Caco-2 (cell line): ENCODE data around the gene CEP112. TPM values are rescaled to one million over a fixed set of nuclear protein-coding genes. Genes with fewer than 3 reads are reported as not detected.

ENCODE experiments used
- BruUV-seq: library from RNA; stranded (reverse); fragments of 400-500 nt; replicated peaks from 2 replicates; lab custom pipeline; 2021; lab: Mats Ljungman, UMichigan
- CTCF ChIA-PET: fragments of 300-600 bp; sonication (Branson Sonifier 250); formaldehyde crosslinking; loops from one replicate; lab custom pipeline; 2022; ENCODE audit warnings: antibody characterized with exemption; lab: Charles Lee
- POLR2A ChIA-PET: fragments of 300-600 bp; sonication (Branson Sonifier 250); formaldehyde crosslinking; loops from one replicate; lab custom pipeline; 2022; ENCODE audit warnings: antibody characterized with exemption; lab: Charles Lee
- DNase-seq, 2 experiments: peaks; one replicate each; pipeline versions ENCODE4 v3.0.0 to v3.0.0-alpha.2; 2020 to 2022
- H3K27me3 ChIP-seq: replicated peaks from 2 replicates; pipeline ENCODE4 v1.6.0; 2011; ENCODE audit warnings: low read length; ENCODE audit not compliant: control insufficient read depth, insufficient read depth
- H3K36me3 ChIP-seq: 2 replicates; pipeline ENCODE4 v1.5.1; 2011; ENCODE audit warnings: low read length; ENCODE audit not compliant: control insufficient read depth, insufficient read depth
- H3K4me1 ChIP-seq: fragments of 250-450 bp; sonication (Bioruptor Pico); 2 replicates; pipeline ENCODE4 v1.5.1; 2020; ENCODE audit warnings: mild to moderate bottlenecking
- H3K4me3 ChIP-seq: 2 replicates; pipeline ENCODE4 v1.5.1; 2011; ENCODE audit warnings: low read depth, mild to moderate bottlenecking, control low read depth, low read length
- H3K9me3 ChIP-seq: fragments of 250-450 bp; sonication (Bioruptor Pico); 2 replicates; pipeline ENCODE4 v1.5.1; 2020; ENCODE audit warnings: mild to moderate bottlenecking, moderate library complexity
- H3K27ac Mint-ChIP-seq: one replicate; pipeline ENCODE4 v1.8.0; 2022; ENCODE audit warnings: mixed read lengths; ENCODE audit not compliant: unreplicated experiment
- H3K27me3 Mint-ChIP-seq: one replicate; pipeline ENCODE4 v1.8.0; 2022; ENCODE audit warnings: mixed read lengths; ENCODE audit not compliant: insufficient read depth, unreplicated experiment
- H3K36me3 Mint-ChIP-seq: one replicate; pipeline ENCODE4 v1.8.0; 2022; ENCODE audit warnings: mild to moderate bottlenecking, mixed read lengths; ENCODE audit not compliant: insufficient read depth, unreplicated experiment
- H3K4me1 Mint-ChIP-seq: one replicate; pipeline ENCODE4 v1.8.0; 2022; ENCODE audit warnings: low read depth, mixed read lengths; ENCODE audit not compliant: unreplicated experiment
- H3K4me3 Mint-ChIP-seq: one replicate; pipeline ENCODE4 v1.8.0; 2022; ENCODE audit warnings: mild to moderate bottlenecking, moderate library complexity, mixed read lengths; ENCODE audit not compliant: unreplicated experiment
- H3K9me3 Mint-ChIP-seq: one replicate; pipeline ENCODE4 v1.8.0; 2022; ENCODE audit warnings: mixed read lengths; ENCODE audit not compliant: unreplicated experiment
- intact Hi-C: fragments of 100-400 bp; cut with micrococcal nuclease; formaldehyde crosslinking; loops from one replicate; pipeline ENCODE4 v1.10.0; 2022; ENCODE audit not compliant: unreplicated experiment
- total RNA-seq: library from RNA; stranded (reverse); gene quantifications from 2 replicates; pipeline ENCODE4 v1.2.3, GENCODE V29; 2022
- TF ChIP-seq, protein P1 (sequence below), 2 experiments: fragments of 200-600 bp in 1 of 2; IDR thresholded peaks; 1 replicate in 1 of 2; 2 replicates in 1 of 2; pipeline versions ENCODE4 v1.5.1 to v1.8.0; 2011 to 2022; ENCODE audit warnings: antibody characterized with exemption in 1 of 2, control low read depth in 1 of 2, inconsistent platforms in 1 of 2, low read depth in 1 of 2, low read length in 1 of 2, mild to moderate bottlenecking in 1 of 2, moderate library complexity in 1 of 2; ENCODE audit not compliant: insufficient read depth in 1 of 2, severe bottlenecking in 1 of 2, unreplicated experiment in 1 of 2

The CEP112 gene
- total RNA-seq, 1 experiment from 2014 or later: 4.7 TPM

DNA sequence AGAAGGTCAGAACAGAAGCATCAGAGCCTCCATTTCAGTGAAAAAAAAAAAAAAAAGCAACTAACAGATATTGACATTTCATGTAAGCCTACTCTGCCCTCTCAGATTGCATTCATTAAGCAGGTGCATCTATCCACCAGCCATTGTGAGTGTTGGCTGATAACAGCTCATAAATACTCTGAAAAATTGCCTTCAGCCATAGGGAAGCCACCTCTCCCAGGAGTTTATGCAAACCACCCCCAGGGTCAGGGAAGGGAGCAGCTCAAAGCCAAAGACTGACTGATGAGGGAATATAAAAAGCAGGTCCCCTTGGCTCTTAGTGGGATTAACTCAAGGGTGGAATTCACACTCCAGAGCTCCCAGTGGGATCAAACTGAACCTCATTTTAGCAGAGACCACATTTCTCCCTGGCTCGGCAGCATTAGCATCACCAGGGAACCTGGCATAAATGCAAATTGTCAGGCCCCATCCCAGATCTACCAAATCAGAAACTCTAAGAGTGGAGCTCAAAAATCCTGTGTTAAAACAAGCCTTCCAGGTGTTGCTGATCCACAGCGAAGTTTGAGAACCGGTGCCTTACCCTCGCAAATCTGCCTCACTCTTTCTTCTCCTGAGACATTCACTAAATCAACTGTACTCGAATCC lies 23.1 kb upstream of the CEP112 start:
- intact Hi-C loops: no loop called here
- H3K9me3 ChIP-seq: no peaks in the 10 kb centered on the region
- no peak overlapping the region for H3K4me3 Mint-ChIP-seq
- no peak for DNase-seq
- H3K27me3 ChIP-seq: no peaks in the 10 kb centered on the region
- CTCF ChIA-PET: no interaction called here
- H3K36me3 ChIP-seq: no peaks in the 10 kb centered on the region; the same call in 1 of the 2 replicates
- TF ChIP-seq, protein P1, sequence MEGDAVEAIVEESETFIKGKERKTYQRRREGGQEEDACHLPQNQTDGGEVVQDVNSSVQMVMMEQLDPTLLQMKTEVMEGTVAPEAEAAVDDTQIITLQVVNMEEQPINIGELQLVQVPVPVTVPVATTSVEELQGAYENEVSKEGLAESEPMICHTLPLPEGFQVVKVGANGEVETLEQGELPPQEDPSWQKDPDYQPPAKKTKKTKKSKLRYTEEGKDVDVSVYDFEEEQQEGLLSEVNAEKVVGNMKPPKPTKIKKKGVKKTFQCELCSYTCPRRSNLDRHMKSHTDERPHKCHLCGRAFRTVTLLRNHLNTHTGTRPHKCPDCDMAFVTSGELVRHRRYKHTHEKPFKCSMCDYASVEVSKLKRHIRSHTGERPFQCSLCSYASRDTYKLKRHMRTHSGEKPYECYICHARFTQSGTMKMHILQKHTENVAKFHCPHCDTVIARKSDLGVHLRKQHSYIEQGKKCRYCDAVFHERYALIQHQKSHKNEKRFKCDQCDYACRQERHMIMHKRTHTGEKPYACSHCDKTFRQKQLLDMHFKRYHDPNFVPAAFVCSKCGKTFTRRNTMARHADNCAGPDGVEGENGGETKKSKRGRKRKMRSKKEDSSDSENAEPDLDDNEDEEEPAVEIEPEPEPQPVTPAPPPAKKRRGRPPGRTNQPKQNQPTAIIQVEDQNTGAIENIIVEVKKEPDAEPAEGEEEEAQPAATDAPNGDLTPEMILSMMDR (IDR thresholded peaks at IDR 0.05; ENCODE audit: insufficient read depth in 1 of 2, low read depth in 1 of 2, low read length in 1 of 2, severe bottlenecking in 1 of 2, unreplicated experiment in 1 of 2): no peak
- H3K27ac Mint-ChIP-seq: no peak overlapping the region
- H3K4me1 ChIP-seq: no peaks in the 10 kb centered on the region
- no peak overlapping the region for H3K4me3 ChIP-seq
- peaks cover 1% of the 10 kb centered on the region for H3K36me3 Mint-ChIP-seq
- BruUV-seq: no TSS peak
- POLR2A ChIA-PET: no interaction called here
- no peaks in the 10 kb centered on the region for H3K9me3 Mint-ChIP-seq
- H3K4me1 Mint-ChIP-seq: no peaks in the 10 kb centered on the region
- H3K27me3 Mint-ChIP-seq: no peaks in the 10 kb centered on the region

DNA sequence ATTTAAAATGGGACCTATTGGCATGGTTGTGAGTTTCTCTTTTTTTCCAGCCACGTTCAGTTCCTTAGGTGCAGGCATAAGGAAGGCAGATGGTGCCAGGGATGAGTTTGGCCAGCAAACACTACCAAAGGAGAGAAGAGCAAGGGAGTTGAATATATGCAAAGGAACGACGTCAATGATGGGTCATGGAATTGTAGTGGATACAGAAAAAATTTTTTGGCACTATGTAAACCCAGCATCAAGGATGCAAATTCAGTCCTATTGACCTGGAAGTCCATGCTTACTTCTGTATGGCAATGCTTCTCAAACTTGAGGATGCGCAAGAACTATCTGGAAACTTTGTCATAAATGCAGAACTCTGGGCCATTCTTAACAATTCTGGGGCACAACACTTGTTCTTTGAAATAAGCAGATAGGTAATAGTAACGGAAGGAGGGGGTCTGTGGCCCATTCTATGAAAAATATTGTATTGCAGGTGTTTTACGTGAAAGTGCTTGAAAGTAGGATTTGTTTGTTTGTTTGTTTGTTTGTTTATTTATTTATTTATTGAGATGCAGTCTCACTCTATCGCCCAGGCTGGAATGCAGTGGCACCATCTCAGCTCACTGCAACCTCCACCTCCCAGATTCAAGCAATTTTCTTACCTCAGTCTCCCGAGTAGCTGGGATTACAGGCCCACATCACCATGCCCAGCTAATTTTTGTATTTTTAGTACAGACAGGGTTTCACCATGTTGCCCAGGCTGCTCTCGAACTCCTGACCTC lies 19.3 kb upstream of the CEP112 start:
- H3K4me1 Mint-ChIP-seq: no peaks in the 10 kb centered on the region
- Histone ChIP-seq H3K36me3 (no peaks in the 10 kb centered on the region; the same call in 1 of the 2 replicates), H3K4me3 (no peak overlapping the region), H3K4me1 (no peaks in the 10 kb centered on the region), H3K27me3 (no peaks in the 10 kb centered on the region), H3K9me3 (no peaks in the 10 kb centered on the region)
- intact Hi-C loops: no loop called here
- H3K36me3 Mint-ChIP-seq: no peaks in the 10 kb centered on the region
- no peak overlapping the region for H3K27ac Mint-ChIP-seq
- H3K9me3 Mint-ChIP-seq: no peaks in the 10 kb centered on the region
- H3K27me3 Mint-ChIP-seq: no peaks in the 10 kb centered on the region
- BruUV-seq: no TSS peak
- TF ChIP-seq, protein P1 (IDR thresholded peaks at IDR 0.05; ENCODE audit: insufficient read depth in 1 of 2, low read depth in 1 of 2, low read length in 1 of 2, severe bottlenecking in 1 of 2, unreplicated experiment in 1 of 2): no peak
- POLR2A ChIA-PET: no interaction called here
- CTCF ChIA-PET: interaction anchor here (0.6 kb wide), 1 partner anchor 45 kb away, joined by 3 read pairs; no protein-coding TSS in a partner anchor
- DNase-seq: no peak
- no peak overlapping the region for H3K4me3 Mint-ChIP-seq

DNA sequence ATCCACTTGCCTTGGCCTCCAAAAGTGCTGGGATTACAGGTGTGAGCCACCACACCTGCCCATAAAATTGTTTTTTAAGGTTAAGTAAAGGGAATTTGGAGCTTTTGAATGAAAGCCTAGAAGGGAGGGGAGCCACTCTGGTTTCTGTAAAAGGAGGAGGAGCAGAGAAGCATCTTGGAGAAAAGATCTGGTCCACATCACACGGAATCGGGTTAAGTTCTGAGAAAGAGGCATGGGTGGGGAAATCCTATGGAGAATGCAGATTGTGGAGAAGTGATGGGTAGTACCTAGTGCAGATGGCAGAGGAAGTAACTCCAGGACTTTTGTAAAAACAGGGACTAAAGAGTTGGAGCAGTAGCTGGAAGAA lies 18.3 kb upstream of the CEP112 start:
- no peak overlapping the region for H3K4me3 ChIP-seq
- POLR2A ChIA-PET: no interaction called here
- Mint-ChIP-seq H3K27ac (no peak overlapping the region), H3K36me3 (no peaks in the 10 kb centered on the region), H3K4me1 (no peaks in the 10 kb centered on the region), H3K4me3 (no peak overlapping the region), H3K27me3 (no peaks in the 10 kb centered on the region), H3K9me3 (no peaks in the 10 kb centered on the region)
- H3K4me1 ChIP-seq: no peaks in the 10 kb centered on the region
- no peaks in the 10 kb centered on the region for H3K9me3 ChIP-seq
- intact Hi-C loops: no loop called here
- no peaks in the 10 kb centered on the region for H3K27me3 ChIP-seq
- CTCF ChIA-PET: no interaction called here
- TF ChIP-seq, protein P1 (IDR thresholded peaks at IDR 0.05; ENCODE audit: insufficient read depth in 1 of 2, low read depth in 1 of 2, low read length in 1 of 2, severe bottlenecking in 1 of 2, unreplicated experiment in 1 of 2): no peak
- DNase-seq: no peak
- H3K36me3 ChIP-seq: no peaks in the 10 kb centered on the region; the same call in 1 of the 2 replicates
- no TSS peak for BruUV-seq
